ENCODE results near the gene FUCA1.

The FUCA1 gene

GRCh38 chr1:23899070-23899469 is 31.0 kb upstream of the FUCA1 start:
- H3K36me3 ChIP-seq (ENCODE audit: insufficient read depth, low read length), result no peaks in the 10 kb centered on the region
- no peak overlapping the region for H3K4me2 ChIP-seq (ENCODE audit: low read depth, low read length, poor library complexity, severe bottlenecking)
- H3K9me2 ChIP-seq (replicated peaks; ENCODE audit: low read depth, low read length), result no peaks in the 10 kb centered on the region
- H3K4me3 ChIP-seq (ENCODE audit: low read length, poor library complexity, severe bottlenecking), result no peak overlapping the region
- H3K79me2 ChIP-seq (ENCODE audit: insufficient read depth, low read length), result 0 out of 2 replicates have a peak, but pooled peaks cover 6% of the 10 kb centered on the region
- H3K9me3 ChIP-seq (ENCODE audit: insufficient read depth, low read depth, low read length), result no peaks in the 10 kb centered on the region
- no peak for TF ChIP-seq CTCF (conservative IDR thresholded peaks at IDR 0.05; ENCODE audit: low read length)
- no peak for TF ChIP-seq EZH2phosphoT487 (IDR thresholded peaks at IDR 0.05; ENCODE audit: borderline replicate concordance)
- peaks cover 8% of the 10 kb centered on the region for H4K20me1 ChIP-seq (ENCODE audit: insufficient read depth, low read length, poor library complexity, severe bottlenecking)
- H3K4me1 ChIP-seq (ENCODE audit: insufficient read depth, low read length, poor library complexity, severe bottlenecking), result peaks cover 22% of the 10 kb centered on the region
- H3F3A ChIP-seq (ENCODE audit: low read depth), result no peaks in the 10 kb centered on the region
- no peak overlapping the region for H3K9ac ChIP-seq (ENCODE audit: low read depth, low read length, poor library complexity, severe bottlenecking)
- H3K27me3 ChIP-seq (ENCODE audit: insufficient read depth, low read length, poor library complexity, severe bottlenecking), result no peaks in the 10 kb centered on the region
- H2AFZ ChIP-seq (ENCODE audit: low read length), result no peak overlapping the region

DNA sequence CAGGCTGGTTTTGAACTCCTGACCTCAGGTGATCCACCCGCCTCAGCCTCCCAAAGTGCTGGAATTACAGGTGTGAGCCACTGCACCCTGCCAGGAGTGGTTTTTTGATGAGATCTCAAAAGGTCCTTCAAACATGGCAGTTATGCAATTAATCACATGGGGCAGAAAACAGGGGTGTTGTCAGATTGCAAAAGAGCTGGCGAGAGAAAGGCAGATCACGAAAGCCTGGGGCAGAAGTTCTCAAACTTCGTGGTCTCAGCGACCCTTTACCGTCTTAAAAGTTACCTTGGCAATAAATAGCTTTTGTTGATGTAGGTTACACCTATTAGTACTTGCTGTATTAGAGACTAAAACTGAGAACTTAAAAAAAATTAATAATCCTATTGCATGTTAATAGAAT is 29.0 kb upstream of the FUCA1 start:
- no peaks in the 10 kb centered on the region for H3K79me2 ChIP-seq (ENCODE audit: insufficient read depth, low read length)
- H3K4me3 ChIP-seq (ENCODE audit: low read length, poor library complexity, severe bottlenecking), result no peak overlapping the region
- H4K20me1 ChIP-seq (ENCODE audit: insufficient read depth, low read length, poor library complexity, severe bottlenecking), result peaks cover 8% of the 10 kb centered on the region
- H3K36me3 ChIP-seq (ENCODE audit: insufficient read depth, low read length), result no peaks in the 10 kb centered on the region
- no peaks in the 10 kb centered on the region for H3F3A ChIP-seq (ENCODE audit: low read depth)
- H3K9ac ChIP-seq (ENCODE audit: low read depth, low read length, poor library complexity, severe bottlenecking), result no peak overlapping the region
- no peaks in the 10 kb centered on the region for H3K27me3 ChIP-seq (ENCODE audit: insufficient read depth, low read length, poor library complexity, severe bottlenecking)
- H3K4me2 ChIP-seq (ENCODE audit: low read depth, low read length, poor library complexity, severe bottlenecking), result peak overlapping the region; percentile 28
- H3K9me2 ChIP-seq (replicated peaks; ENCODE audit: low read depth, low read length), result no peaks in the 10 kb centered on the region
- peaks cover 22% of the 10 kb centered on the region for H3K4me1 ChIP-seq (ENCODE audit: insufficient read depth, low read length, poor library complexity, severe bottlenecking)
- TF ChIP-seq CTCF (conservative IDR thresholded peaks at IDR 0.05; ENCODE audit: low read length) (no peak), EZH2phosphoT487 (IDR thresholded peaks at IDR 0.05; ENCODE audit: borderline replicate concordance) (no peak)
- no peak overlapping the region for H2AFZ ChIP-seq (ENCODE audit: low read length)
- H3K9me3 ChIP-seq (ENCODE audit: insufficient read depth, low read depth, low read length), result no peaks in the 10 kb centered on the region

DNA sequence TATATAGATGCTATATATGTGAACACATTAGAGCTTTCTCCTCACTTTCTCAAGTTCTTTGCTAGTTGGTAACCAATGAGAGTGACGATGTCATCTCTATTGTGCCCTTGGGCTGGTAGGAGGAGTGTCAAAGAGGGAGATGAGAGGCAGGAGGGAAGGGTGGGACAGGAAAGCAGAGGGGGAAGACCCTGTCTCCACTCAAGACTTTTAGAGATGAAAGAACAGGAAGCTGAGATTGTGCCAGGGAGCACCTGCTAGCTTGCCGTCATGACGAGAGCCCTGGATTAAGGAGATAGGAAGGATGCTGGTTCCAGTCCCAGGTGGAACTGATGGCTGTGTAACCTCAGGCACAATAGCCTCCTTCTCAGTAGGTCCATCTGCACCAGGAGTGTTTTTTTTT is 28.4 kb upstream of the FUCA1 start:
- TF ChIP-seq EZH2phosphoT487 (IDR thresholded peaks at IDR 0.05; ENCODE audit: borderline replicate concordance), result no peak
- TF ChIP-seq CTCF (conservative IDR thresholded peaks at IDR 0.05; ENCODE audit: low read length), result no peak
- H3K36me3 ChIP-seq (ENCODE audit: insufficient read depth, low read length), result no peaks in the 10 kb centered on the region

More for the DNA sequence above, 28.4 kb upstream of the FUCA1 start:
- Histone ChIP-seq H3K79me2 (ENCODE audit: insufficient read depth, low read length) (no peaks in the 10 kb centered on the region), H3K4me3 (ENCODE audit: low read length, poor library complexity, severe bottlenecking) (no peak overlapping the region), H3K9me3 (ENCODE audit: insufficient read depth, low read depth, low read length) (no peaks in the 10 kb centered on the region), H3K4me1 (ENCODE audit: insufficient read depth, low read length, poor library complexity, severe bottlenecking) (peaks cover 22% of the 10 kb centered on the region), H3K9ac (ENCODE audit: low read depth, low read length, poor library complexity, severe bottlenecking) (no peak overlapping the region), H2AFZ (ENCODE audit: low read length) (no peak overlapping the region), H4K20me1 (ENCODE audit: insufficient read depth, low read length, poor library complexity, severe bottlenecking) (peaks cover 8% of the 10 kb centered on the region), H3K27me3 (ENCODE audit: insufficient read depth, low read length, poor library complexity, severe bottlenecking) (no peaks in the 10 kb centered on the region), H3K9me2 (replicated peaks; ENCODE audit: low read depth, low read length) (no peaks in the 10 kb centered on the region), H3F3A (ENCODE audit: low read depth) (no peaks in the 10 kb centered on the region), H3K4me2 (ENCODE audit: low read depth, low read length, poor library complexity, severe bottlenecking) (peak overlapping the region; percentile 28)

All from Loucy (cell line).